Measurements from ENCODE around the gene TLL1. TPM values are rescaled to one million over a fixed set of nuclear protein-coding genes. Genes with fewer than 3 reads are reported as not detected.

TLL1 gene
- total RNA-seq, 1 donor from 2014 or later = 7.9 TPM

DNA sequence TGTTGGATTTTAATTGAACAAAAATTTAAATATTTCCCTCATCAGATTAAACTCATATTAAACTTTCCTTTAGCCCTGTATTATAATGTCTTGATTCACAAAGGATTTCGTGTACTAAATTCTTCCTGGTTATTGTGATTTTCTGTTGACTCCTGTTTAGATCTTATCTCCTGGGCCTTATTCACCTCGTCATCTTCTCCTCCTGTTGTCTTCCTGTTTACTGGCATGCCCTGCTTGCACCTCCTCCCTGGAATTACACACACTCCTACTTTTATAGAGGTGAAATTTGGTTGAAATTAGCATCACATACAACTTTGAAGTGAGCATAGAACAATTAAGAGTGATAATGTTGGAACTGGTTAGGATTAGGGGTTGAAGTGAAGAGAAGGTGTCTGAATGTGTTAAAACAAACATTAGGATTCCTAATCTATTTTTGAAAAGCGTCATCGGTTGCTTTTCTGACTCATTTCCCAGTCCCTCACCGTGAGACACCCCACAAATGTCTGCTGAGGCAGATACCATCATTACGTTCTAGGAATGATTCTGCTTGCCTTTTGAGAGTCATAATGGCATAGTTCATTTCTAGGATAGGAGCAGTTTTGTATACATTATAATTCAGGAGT, 32.5 kb downstream of the TLL1 start:
- DNase-seq (ENCODE audit: low read depth) = no peak
- H3K36me3 ChIP-seq (ENCODE audit: control insufficient read depth, insufficient read depth, low read length) = no peaks in the 10 kb centered on the region
- H3K4me3 ChIP-seq (ENCODE audit: low read depth, low read length) = no peak overlapping the region
- TF ChIP-seq, protein P1, sequence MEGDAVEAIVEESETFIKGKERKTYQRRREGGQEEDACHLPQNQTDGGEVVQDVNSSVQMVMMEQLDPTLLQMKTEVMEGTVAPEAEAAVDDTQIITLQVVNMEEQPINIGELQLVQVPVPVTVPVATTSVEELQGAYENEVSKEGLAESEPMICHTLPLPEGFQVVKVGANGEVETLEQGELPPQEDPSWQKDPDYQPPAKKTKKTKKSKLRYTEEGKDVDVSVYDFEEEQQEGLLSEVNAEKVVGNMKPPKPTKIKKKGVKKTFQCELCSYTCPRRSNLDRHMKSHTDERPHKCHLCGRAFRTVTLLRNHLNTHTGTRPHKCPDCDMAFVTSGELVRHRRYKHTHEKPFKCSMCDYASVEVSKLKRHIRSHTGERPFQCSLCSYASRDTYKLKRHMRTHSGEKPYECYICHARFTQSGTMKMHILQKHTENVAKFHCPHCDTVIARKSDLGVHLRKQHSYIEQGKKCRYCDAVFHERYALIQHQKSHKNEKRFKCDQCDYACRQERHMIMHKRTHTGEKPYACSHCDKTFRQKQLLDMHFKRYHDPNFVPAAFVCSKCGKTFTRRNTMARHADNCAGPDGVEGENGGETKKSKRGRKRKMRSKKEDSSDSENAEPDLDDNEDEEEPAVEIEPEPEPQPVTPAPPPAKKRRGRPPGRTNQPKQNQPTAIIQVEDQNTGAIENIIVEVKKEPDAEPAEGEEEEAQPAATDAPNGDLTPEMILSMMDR (IDR thresholded peaks at IDR 0.05; ENCODE audit: insufficient read depth, low read length, poor library complexity, severe bottlenecking) = no peak
- no peaks in the 10 kb centered on the region for H3K27me3 ChIP-seq (ENCODE audit: control insufficient read depth, insufficient read depth, low read length)

DNA sequence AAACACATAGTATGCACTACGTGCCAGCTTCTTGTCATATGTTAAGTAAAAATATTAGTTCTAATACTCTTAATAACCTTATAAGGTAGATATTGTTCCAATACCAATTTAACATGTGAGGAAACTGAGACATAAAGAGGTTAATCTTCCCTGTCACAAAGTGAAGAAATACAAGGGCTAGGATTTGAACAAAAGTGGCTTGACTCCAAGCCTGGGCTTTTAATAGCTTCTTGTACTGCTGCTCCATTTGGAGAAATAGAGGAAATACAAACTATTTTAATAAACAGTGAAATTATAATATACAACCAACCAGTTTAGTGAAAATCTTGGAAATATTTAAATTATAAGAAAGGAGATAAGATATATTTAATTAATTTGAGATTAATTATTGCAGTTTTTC, 33.2 kb downstream of the TLL1 start:
- TF ChIP-seq, protein P1 (IDR thresholded peaks at IDR 0.05; ENCODE audit: insufficient read depth, low read length, poor library complexity, severe bottlenecking) = no peak
- Histone ChIP-seq H3K36me3 (ENCODE audit: control insufficient read depth, insufficient read depth, low read length) (no peaks in the 10 kb centered on the region), H3K27me3 (ENCODE audit: control insufficient read depth, insufficient read depth, low read length) (no peaks in the 10 kb centered on the region), H3K4me3 (ENCODE audit: low read depth, low read length) (no peak overlapping the region)
- DNase-seq (ENCODE audit: low read depth) = no peak

DNA sequence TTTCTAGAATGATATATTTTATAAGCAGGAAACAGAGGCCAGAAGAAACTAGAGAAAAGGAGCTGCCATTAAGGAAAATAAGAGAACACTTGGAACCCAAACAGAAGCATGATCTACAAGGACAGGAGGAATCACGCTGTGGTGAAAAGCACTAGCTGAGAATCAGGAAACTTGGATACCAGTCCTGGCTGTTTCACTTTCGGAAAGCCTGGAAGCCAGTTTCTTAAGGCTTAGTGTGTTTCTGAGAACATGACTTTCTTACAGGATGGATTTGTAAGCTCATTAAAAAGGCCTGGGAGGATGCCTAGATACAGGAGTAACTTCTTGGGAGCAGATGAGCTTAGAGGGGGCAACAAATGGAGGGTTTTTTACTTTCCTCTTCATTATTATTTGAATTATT, 36.9 kb downstream of the TLL1 start:
- DNase-seq (ENCODE audit: low read depth) = no peak
- H3K4me3 ChIP-seq (ENCODE audit: low read depth, low read length) = no peak overlapping the region
- no peaks in the 10 kb centered on the region for H3K36me3 ChIP-seq (ENCODE audit: control insufficient read depth, insufficient read depth, low read length)
- TF ChIP-seq, protein P1 (IDR thresholded peaks at IDR 0.05; ENCODE audit: insufficient read depth, low read length, poor library complexity, severe bottlenecking) = no peak
- no peaks in the 10 kb centered on the region for H3K27me3 ChIP-seq (ENCODE audit: control insufficient read depth, insufficient read depth, low read length)

DNA sequence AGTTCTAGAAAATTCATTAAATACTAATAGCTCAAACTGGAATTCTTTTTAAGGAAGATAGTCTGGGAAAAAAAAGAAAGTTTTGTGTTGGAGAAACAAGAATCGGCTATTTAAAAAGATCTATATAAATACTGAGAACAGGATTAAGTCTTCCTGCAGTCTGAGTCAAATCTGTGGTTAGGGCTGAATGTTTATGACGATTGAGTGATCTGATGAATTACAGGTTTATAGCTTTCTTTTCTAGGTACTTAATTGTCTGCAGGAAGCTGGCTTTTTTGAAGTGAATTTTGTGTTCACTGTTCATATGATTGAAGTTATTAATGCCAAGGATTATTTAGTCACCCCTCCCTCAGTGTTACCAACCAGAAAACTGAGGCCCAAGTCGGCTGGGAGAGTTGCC, 42.2 kb downstream of the TLL1 start:
- TF ChIP-seq, protein P1 (IDR thresholded peaks at IDR 0.05; ENCODE audit: insufficient read depth, low read length, poor library complexity, severe bottlenecking) = no peak
- Histone ChIP-seq H3K27me3 (ENCODE audit: control insufficient read depth, insufficient read depth, low read length) (no peaks in the 10 kb centered on the region), H3K4me3 (ENCODE audit: low read depth, low read length) (no peak overlapping the region), H3K36me3 (ENCODE audit: control insufficient read depth, insufficient read depth, low read length) (no peaks in the 10 kb centered on the region)
- DNase-seq (ENCODE audit: low read depth) = peak; percentile 5

DNA sequence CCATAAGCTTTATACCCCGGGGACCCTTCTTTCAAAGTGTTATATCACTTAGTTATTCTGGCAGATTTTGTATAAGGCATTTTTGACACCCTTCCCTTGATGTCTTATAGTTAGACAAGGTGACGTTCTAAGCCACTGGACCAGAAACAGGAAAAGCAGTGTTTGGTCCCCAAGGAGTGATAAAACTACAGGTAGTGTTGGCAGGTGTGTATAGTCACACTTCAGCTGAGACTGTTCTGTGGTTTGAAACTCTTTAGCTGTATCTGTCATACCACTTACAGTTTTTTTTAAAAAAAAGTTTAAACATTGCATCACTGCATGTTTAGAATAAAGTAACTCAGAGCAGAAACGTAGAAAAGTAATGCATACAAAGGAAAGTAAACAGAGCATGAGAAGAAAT, 48.5 kb downstream of the TLL1 start:
- no peak for DNase-seq (ENCODE audit: low read depth)
- no peak overlapping the region for H3K4me3 ChIP-seq (ENCODE audit: low read depth, low read length)
- H3K27me3 ChIP-seq (ENCODE audit: control insufficient read depth, insufficient read depth, low read length) = no peaks in the 10 kb centered on the region
- no peaks in the 10 kb centered on the region for H3K36me3 ChIP-seq (ENCODE audit: control insufficient read depth, insufficient read depth, low read length)
- TF ChIP-seq, protein P1 (IDR thresholded peaks at IDR 0.05; ENCODE audit: insufficient read depth, low read length, poor library complexity, severe bottlenecking) = no peak

DNA sequence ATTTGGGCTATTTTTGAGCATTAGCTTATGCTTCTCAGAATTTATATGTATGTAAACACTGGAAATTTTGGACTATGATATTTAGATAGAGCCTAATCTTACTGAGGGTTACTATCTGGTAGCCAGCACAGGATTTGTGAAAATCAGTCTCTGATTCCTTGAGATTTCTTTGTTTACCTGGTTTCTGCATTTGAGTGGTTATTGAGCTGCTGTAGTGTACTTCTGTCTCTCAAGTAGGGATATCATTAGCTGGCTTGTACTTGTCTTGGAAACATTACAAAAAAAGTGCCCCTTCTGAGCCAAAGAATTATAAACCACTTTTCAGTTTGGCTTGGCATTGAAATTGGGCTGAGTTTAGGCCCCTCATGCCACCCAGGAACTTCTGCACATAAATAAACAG, 49.7 kb downstream of the TLL1 start:
- TF ChIP-seq, protein P1 (IDR thresholded peaks at IDR 0.05; ENCODE audit: insufficient read depth, low read length, poor library complexity, severe bottlenecking) = no peak
- H3K36me3 ChIP-seq (ENCODE audit: control insufficient read depth, insufficient read depth, low read length) = no peaks in the 10 kb centered on the region
- no peaks in the 10 kb centered on the region for H3K27me3 ChIP-seq (ENCODE audit: control insufficient read depth, insufficient read depth, low read length)
- no peak overlapping the region for H3K4me3 ChIP-seq (ENCODE audit: low read depth, low read length)
- DNase-seq (ENCODE audit: low read depth) = no peak

Measured in kidney epithelial cell (primary cell).